ENCODE data around the gene ZPBP. TPM values are rescaled to one million over a fixed set of nuclear protein-coding genes. Genes with fewer than 3 reads are reported as not detected.

The ZPBP gene
- total and polyA plus RNA-seq, 5 donors from 2014 or later, result 0.28 TPM; not detected in 4

- no peaks in the 10 kb centered on the region for H3K9me3 Mint-ChIP-seq
Observed at GRCh38 chr7:49974035-49974434, 119.0 kb downstream of the ZPBP start.

DNA sequence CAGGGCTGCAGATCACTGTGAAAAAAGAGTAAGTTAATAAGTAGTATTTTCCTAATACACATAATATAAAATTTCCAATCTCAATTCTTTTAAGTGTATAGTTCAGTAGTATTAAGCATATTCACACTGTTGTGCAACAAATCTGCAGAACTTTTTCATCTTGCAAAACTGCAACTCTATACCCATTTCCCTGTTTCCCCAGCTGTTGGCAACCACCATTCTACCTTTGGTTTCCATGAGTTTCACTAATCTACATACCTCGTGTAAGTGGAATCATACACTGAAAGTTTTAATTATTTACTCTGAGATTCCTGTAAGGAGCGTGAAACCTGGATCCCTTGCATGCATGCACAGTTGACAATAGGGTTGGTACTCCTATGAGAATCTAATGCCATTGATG lies 155.4 kb downstream of the ZPBP start:
- Mint-ChIP-seq H3K4me3 (no peak overlapping the region), H3K27me3 (peaks cover 3% of the 10 kb centered on the region), H3K9me3 (peaks cover 0 to 9% (median 2%) of the 10 kb centered on the region in 7 donors), H3K27ac (no peak overlapping the region), H3K4me1 (no peaks in the 10 kb centered on the region), H3K36me3 (no peaks in the 10 kb centered on the region)
- Histone ChIP-seq H3K36me3 (ENCODE audit: control insufficient read depth, insufficient read depth, low read length) (no peaks in the 10 kb centered on the region), H3K4me1 (ENCODE audit: control insufficient read depth, insufficient read depth, low read length, poor library complexity, severe bottlenecking) (no peaks in the 10 kb centered on the region), H3K27ac (ENCODE audit: insufficient read depth, low read length, poor library complexity, severe bottlenecking) (no peak overlapping the region), H3K9me3 (ENCODE audit: control insufficient read depth in 2 of 2, low read length in 2 of 2) (peaks cover 0 to 2% of the 10 kb centered on the region in 2 experiments), H3K4me3 (ENCODE audit: low read depth, low read length) (no peak overlapping the region), H3K27me3 (ENCODE audit: control insufficient read depth, insufficient read depth, low read length) (no peaks in the 10 kb centered on the region)
- ATAC-seq (ENCODE audit: low read depth in 2 of 2) (no peak), DNase-seq (no peak)

More at GRCh38 chr7:49974035-49974434, 119.0 kb downstream of the ZPBP start:
- no peaks in the 10 kb centered on the region for H3K27me3 ChIP-seq (ENCODE audit: control insufficient read depth, insufficient read depth, low read length)
- no peak overlapping the region for H3K27ac ChIP-seq (ENCODE audit: insufficient read depth, low read length, poor library complexity, severe bottlenecking)
- DNase-seq (no peak), ATAC-seq (ENCODE audit: low read depth in 2 of 2) (no peak)
- H3K4me3 Mint-ChIP-seq, result no peak overlapping the region
- no peak overlapping the region for H3K27ac Mint-ChIP-seq
- no peak overlapping the region for H3K4me3 ChIP-seq (ENCODE audit: low read depth, low read length)
- H3K36me3 ChIP-seq (ENCODE audit: control insufficient read depth, insufficient read depth, low read length), result no peaks in the 10 kb centered on the region
- no peaks in the 10 kb centered on the region for H3K4me1 ChIP-seq (ENCODE audit: control insufficient read depth, insufficient read depth, low read length, poor library complexity, severe bottlenecking)
- no peaks in the 10 kb centered on the region for H3K4me1 Mint-ChIP-seq
- no peaks in the 10 kb centered on the region for H3K27me3 Mint-ChIP-seq
- no peaks in the 10 kb centered on the region for H3K36me3 Mint-ChIP-seq
- no peaks in the 10 kb centered on the region for H3K9me3 ChIP-seq (ENCODE audit: control insufficient read depth in 2 of 2, low read length in 2 of 2)

DNA sequence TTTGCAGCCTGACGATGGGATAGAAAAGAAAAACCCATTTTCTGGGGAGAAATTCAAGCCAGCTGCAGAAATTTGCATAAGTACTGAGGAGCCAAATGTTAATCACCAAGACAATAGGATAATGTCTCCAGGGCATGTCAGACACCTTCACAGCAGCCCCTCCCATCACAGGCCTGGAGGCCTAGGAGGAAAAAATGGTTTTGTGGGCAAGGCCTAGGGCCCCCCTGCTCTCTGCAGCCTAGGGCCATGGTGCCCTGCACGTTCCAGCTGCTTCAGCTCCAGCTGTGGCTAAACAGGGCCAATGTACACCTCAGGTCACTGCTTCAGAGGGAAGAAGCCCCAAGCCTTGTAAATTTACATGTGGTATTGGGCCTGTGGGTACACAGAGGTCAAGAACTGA lies 161.4 kb downstream of the ZPBP start:
- ATAC-seq (ENCODE audit: low read depth in 2 of 2) (no peak), DNase-seq (no peak)
- Histone ChIP-seq H3K27me3 (ENCODE audit: control insufficient read depth, insufficient read depth, low read length) (no peaks in the 10 kb centered on the region), H3K27ac (ENCODE audit: insufficient read depth, low read length, poor library complexity, severe bottlenecking) (no peak overlapping the region), H3K4me1 (ENCODE audit: control insufficient read depth, insufficient read depth, low read length, poor library complexity, severe bottlenecking) (no peaks in the 10 kb centered on the region), H3K36me3 (ENCODE audit: control insufficient read depth, insufficient read depth, low read length) (no peaks in the 10 kb centered on the region), H3K9me3 (ENCODE audit: control insufficient read depth in 2 of 2, low read length in 2 of 2) (peaks cover 4 to 8% of the 10 kb centered on the region in 2 experiments), H3K4me3 (ENCODE audit: low read depth, low read length) (no peak overlapping the region)
- Mint-ChIP-seq H3K4me3 (no peak overlapping the region), H3K36me3 (no peaks in the 10 kb centered on the region), H3K4me1 (no peaks in the 10 kb centered on the region), H3K27me3 (no peaks in the 10 kb centered on the region), H3K9me3 (peaks cover 4 to 22% (median 8%) of the 10 kb centered on the region in 7 donors), H3K27ac (no peak overlapping the region)

DNA sequence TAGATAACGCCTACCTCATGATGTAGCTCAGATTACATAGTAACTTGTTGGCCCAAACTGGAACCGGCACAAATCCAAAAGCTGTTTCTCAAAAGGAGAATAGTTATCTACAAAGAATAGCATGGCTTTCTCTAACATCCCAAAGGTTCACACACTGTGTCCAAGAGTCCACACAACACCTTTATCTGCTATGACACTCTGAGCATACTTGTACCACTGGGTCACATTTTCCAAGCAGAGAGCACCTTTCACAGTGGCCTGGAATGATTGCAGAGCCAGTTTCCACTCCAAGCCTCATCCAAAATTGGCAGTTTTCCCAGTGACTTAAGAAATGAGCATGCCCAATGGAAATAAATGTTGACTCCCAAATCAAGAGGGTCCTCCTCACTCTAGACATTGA lies 164.3 kb downstream of the ZPBP start:
- DNase-seq (no peak), ATAC-seq (ENCODE audit: low read depth in 2 of 2) (no peak)
- no peaks in the 10 kb centered on the region for H3K36me3 ChIP-seq (ENCODE audit: control insufficient read depth, insufficient read depth, low read length)
- H3K27me3 ChIP-seq (ENCODE audit: control insufficient read depth, insufficient read depth, low read length), result no peaks in the 10 kb centered on the region
- no peaks in the 10 kb centered on the region for H3K36me3 Mint-ChIP-seq
- no peaks in the 10 kb centered on the region for H3K27me3 Mint-ChIP-seq
- no peak overlapping the region for H3K4me3 ChIP-seq (ENCODE audit: low read depth, low read length)
- H3K4me1 ChIP-seq (ENCODE audit: control insufficient read depth, insufficient read depth, low read length, poor library complexity, severe bottlenecking), result no peaks in the 10 kb centered on the region
- H3K9me3 Mint-ChIP-seq, result peaks cover 4 to 22% (median 8%) of the 10 kb centered on the region in 7 donors
- no peak overlapping the region for H3K27ac Mint-ChIP-seq
- peaks cover 4 to 8% of the 10 kb centered on the region in 2 experiments for H3K9me3 ChIP-seq (ENCODE audit: control insufficient read depth in 2 of 2, low read length in 2 of 2)
- H3K4me3 Mint-ChIP-seq, result no peak overlapping the region
- H3K4me1 Mint-ChIP-seq, result no peaks in the 10 kb centered on the region
- H3K27ac ChIP-seq (ENCODE audit: insufficient read depth, low read length, poor library complexity, severe bottlenecking), result no peak overlapping the region

- H3K36me3 ChIP-seq (ENCODE audit: control insufficient read depth, insufficient read depth, low read length), result no peaks in the 10 kb centered on the region
- Mint-ChIP-seq H3K4me3 (no peak overlapping the region), H3K9me3 (peaks cover 3 to 20% (median 7%) of the 10 kb centered on the region in 7 donors), H3K27ac (no peak overlapping the region), H3K27me3 (no peaks in the 10 kb centered on the region), H3K4me1 (no peaks in the 10 kb centered on the region), H3K36me3 (no peaks in the 10 kb centered on the region)
- no peak overlapping the region for H3K4me3 ChIP-seq (ENCODE audit: low read depth, low read length)
- H3K27ac ChIP-seq (ENCODE audit: insufficient read depth, low read length, poor library complexity, severe bottlenecking), result no peak overlapping the region
- no peaks in the 10 kb centered on the region for H3K4me1 ChIP-seq (ENCODE audit: control insufficient read depth, insufficient read depth, low read length, poor library complexity, severe bottlenecking)
- H3K9me3 ChIP-seq (ENCODE audit: control insufficient read depth in 2 of 2, low read length in 2 of 2), result peaks cover 4 to 8% of the 10 kb centered on the region in 2 experiments
- H3K27me3 ChIP-seq (ENCODE audit: control insufficient read depth, insufficient read depth, low read length), result no peaks in the 10 kb centered on the region
- no peak for ATAC-seq (ENCODE audit: low read depth in 2 of 2)
- DNase-seq, result no peak
Observed at GRCh38 chr7:49927631-49928030, 165.4 kb downstream of the ZPBP start.

DNA sequence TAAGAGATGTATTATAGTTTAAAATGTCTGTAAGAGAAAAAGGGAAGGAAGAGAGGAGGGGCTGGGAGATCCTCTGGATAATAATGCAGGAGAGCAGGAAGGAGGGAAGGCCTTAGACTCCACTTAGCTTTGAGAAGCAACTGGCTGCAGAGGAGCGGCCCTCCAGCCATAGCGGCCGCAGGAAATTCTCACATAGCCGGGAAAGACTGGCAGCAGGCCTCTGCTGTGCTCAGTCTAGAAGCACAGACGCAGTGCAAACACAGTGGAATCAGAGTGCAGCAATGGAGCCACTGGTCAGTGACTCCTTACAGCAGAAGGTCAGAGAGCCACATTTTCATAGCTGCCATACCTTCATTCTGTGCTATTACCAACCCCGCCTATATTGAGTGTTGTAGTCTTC lies 166.3 kb downstream of the ZPBP start:
- no peak overlapping the region for H3K4me3 ChIP-seq (ENCODE audit: low read depth, low read length)
- no peaks in the 10 kb centered on the region for H3K4me1 Mint-ChIP-seq
- DNase-seq, result no peak
- no peaks in the 10 kb centered on the region for H3K4me1 ChIP-seq (ENCODE audit: control insufficient read depth, insufficient read depth, low read length, poor library complexity, severe bottlenecking)
- H3K4me3 Mint-ChIP-seq, result no peak overlapping the region
- peaks cover 4 to 5% of the 10 kb centered on the region in 2 experiments for H3K9me3 ChIP-seq (ENCODE audit: control insufficient read depth in 2 of 2, low read length in 2 of 2)
- no peaks in the 10 kb centered on the region for H3K36me3 ChIP-seq (ENCODE audit: control insufficient read depth, insufficient read depth, low read length)
- peaks cover 3 to 12% (median 7%) of the 10 kb centered on the region in 7 donors for H3K9me3 Mint-ChIP-seq
- ATAC-seq (ENCODE audit: low read depth in 2 of 2), result no peak
- no peaks in the 10 kb centered on the region for H3K27me3 ChIP-seq (ENCODE audit: control insufficient read depth, insufficient read depth, low read length)
- no peaks in the 10 kb centered on the region for H3K36me3 Mint-ChIP-seq
- no peaks in the 10 kb centered on the region for H3K27me3 Mint-ChIP-seq
- H3K27ac ChIP-seq (ENCODE audit: insufficient read depth, low read length, poor library complexity, severe bottlenecking), result no peak overlapping the region
- H3K27ac Mint-ChIP-seq, result no peak overlapping the region

GRCh38 chr7:49911909-49912308 lies 181.1 kb downstream of the ZPBP start:
- Mint-ChIP-seq H3K27ac (no peak overlapping the region), H3K36me3 (no peaks in the 10 kb centered on the region), H3K9me3 (peaks cover 0 to 2% (median 0%) of the 10 kb centered on the region in 7 donors), H3K4me1 (no peaks in the 10 kb centered on the region), H3K4me3 (no peak overlapping the region), H3K27me3 (no peaks in the 10 kb centered on the region)
- Histone ChIP-seq H3K27me3 (ENCODE audit: control insufficient read depth, insufficient read depth, low read length) (no peaks in the 10 kb centered on the region), H3K36me3 (ENCODE audit: control insufficient read depth, insufficient read depth, low read length) (no peaks in the 10 kb centered on the region), H3K9me3 (ENCODE audit: control insufficient read depth in 2 of 2, low read length in 2 of 2) (no peaks in the 10 kb centered on the region), H3K4me1 (ENCODE audit: control insufficient read depth, insufficient read depth, low read length, poor library complexity, severe bottlenecking) (no peaks in the 10 kb centered on the region), H3K27ac (ENCODE audit: insufficient read depth, low read length, poor library complexity, severe bottlenecking) (no peak overlapping the region), H3K4me3 (ENCODE audit: low read depth, low read length) (no peak overlapping the region)
- DNase-seq, result no peak
- no peak for ATAC-seq (ENCODE audit: low read depth in 2 of 2)

GRCh38 chr7:49894543-49894942 lies 198.5 kb downstream of the ZPBP start:
- ATAC-seq (ENCODE audit: low read depth in 2 of 2) (no peak), DNase-seq (no peak)
- Mint-ChIP-seq H3K9me3 (peaks cover 0 to 3% (median 0%) of the 10 kb centered on the region in 7 donors), H3K4me3 (no peak overlapping the region), H3K36me3 (no peaks in the 10 kb centered on the region), H3K4me1 (no peaks in the 10 kb centered on the region), H3K27ac (no peak overlapping the region), H3K27me3 (no peaks in the 10 kb centered on the region)
- Histone ChIP-seq H3K4me3 (ENCODE audit: low read depth, low read length) (no peak overlapping the region), H3K4me1 (ENCODE audit: control insufficient read depth, insufficient read depth, low read length, poor library complexity, severe bottlenecking) (no peaks in the 10 kb centered on the region), H3K36me3 (ENCODE audit: control insufficient read depth, insufficient read depth, low read length) (no peaks in the 10 kb centered on the region), H3K9me3 (ENCODE audit: control insufficient read depth in 2 of 2, low read length in 2 of 2) (no peaks in the 10 kb centered on the region), H3K27me3 (ENCODE audit: control insufficient read depth, insufficient read depth, low read length) (no peaks in the 10 kb centered on the region), H3K27ac (ENCODE audit: insufficient read depth, low read length, poor library complexity, severe bottlenecking) (no peak overlapping the region)

Data from CD4-positive, CD25-positive, alpha-beta regulatory T cell (primary cell).